Heart left ventricle (tissue), 13 donors: ENCODE measurements around the gene ZNF135.

Source experiments
- POLR2A ChIP-seq, 2 donors: fragments of 450-650 bp; IDR thresholded peaks; one replicate each; pipeline ENCODE4 v1.6.1; 2017; ENCODE audit warnings: antibody characterized with exemption in 2 of 2, mild to moderate bottlenecking in 2 of 2, moderate library complexity in 2 of 2
- TF ChIP-seq, protein P1 (sequence below), 12 donors: fragments of 200-600 bp; sonication (generic) in 4 of 12; IDR thresholded peaks; one replicate each; pipeline versions ENCODE4 v1.5.0 to v1.8.0; 2018 to 2022; ENCODE audit warnings: antibody characterized with exemption in 12 of 12, mild to moderate bottlenecking in 5 of 12
- donor health status: ischemic (EF 13 %, LVEDD 7.1; RV severe dilation, severe dysfunction).
- donor health status: DM: no; HTN: yes; CAD: no.
- donor health status: DM: no; HTN: no; CAD: no.
- donor health status: ischemic (EF 25% LVEDD 6.9; RV normal size, moderate dysfunction).
- donor health status: ischemic (EF 25% LVEDD 5.7; RV mildly dilated, moderate dysfunction).
- donor health status: ischemic (EF 35%, LVEDD 5.7; RV mildly dilated, moderate dysfunction).
- donor health status: nonischemic (EF 11% LVEDD 7.7; RV severe dilation, severe dysfunction).
- donor health status: DM: yes; HTN: yes; CAD: no.
- donor health status: PGD.
- donor health status: ischemic (EF 29% LVEDD 5.4; RV normal size, mild dysfunction).
- donor health status: nonischemic (EF 23%, LVEDD 6.1; RV moderate dilation, normal function).

DNA sequence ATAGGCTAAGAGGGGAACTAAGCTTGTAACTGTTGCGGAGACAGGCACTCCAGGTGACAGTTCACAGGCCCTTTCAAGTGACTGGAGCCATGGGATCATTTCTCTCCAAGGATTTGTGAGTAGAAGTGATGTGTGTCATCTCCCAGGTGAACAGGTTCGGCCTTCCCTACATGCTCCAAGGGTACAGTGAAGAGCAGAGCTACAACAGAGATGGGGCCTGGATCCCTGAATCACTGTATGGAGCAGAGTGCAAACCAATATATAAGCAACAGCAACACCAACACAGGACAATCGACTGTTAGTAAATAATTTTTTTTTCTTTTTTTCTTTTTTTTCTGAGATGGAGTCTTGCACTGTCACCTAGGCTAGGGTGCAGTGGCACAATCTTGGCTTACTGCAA lies 23.9 kb downstream of the ZNF135 start:
- TF ChIP-seq, protein P1, sequence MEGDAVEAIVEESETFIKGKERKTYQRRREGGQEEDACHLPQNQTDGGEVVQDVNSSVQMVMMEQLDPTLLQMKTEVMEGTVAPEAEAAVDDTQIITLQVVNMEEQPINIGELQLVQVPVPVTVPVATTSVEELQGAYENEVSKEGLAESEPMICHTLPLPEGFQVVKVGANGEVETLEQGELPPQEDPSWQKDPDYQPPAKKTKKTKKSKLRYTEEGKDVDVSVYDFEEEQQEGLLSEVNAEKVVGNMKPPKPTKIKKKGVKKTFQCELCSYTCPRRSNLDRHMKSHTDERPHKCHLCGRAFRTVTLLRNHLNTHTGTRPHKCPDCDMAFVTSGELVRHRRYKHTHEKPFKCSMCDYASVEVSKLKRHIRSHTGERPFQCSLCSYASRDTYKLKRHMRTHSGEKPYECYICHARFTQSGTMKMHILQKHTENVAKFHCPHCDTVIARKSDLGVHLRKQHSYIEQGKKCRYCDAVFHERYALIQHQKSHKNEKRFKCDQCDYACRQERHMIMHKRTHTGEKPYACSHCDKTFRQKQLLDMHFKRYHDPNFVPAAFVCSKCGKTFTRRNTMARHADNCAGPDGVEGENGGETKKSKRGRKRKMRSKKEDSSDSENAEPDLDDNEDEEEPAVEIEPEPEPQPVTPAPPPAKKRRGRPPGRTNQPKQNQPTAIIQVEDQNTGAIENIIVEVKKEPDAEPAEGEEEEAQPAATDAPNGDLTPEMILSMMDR (IDR thresholded peaks at IDR 0.05): no peak
- TF ChIP-seq POLR2A (IDR thresholded peaks at IDR 0.05): no peak
